OCI-LY1 (cell line): ENCODE data around the gene KMT2A.

ENCODE experiments used
- CTCF ChIP-seq: fragments of 200-600 bp; sonication (generic), shearing (Covaris generic); IDR thresholded peaks from 2 replicates; pipeline ENCODE4 v1.5.1; 2017; ENCODE audit warnings: mild to moderate bottlenecking, antibody characterized with exemption, low read length, moderate library complexity, mixed read lengths
- EZH2 ChIP-seq: fragments of 200-600 bp; sonication (generic), shearing (Covaris generic); IDR thresholded peaks from 2 replicates; pipeline ENCODE4 v1.8.0; 2017; ENCODE audit warnings: borderline replicate concordance, mixed run types, mild to moderate bottlenecking, antibody characterized with exemption, low read length, moderate library complexity, mixed read lengths

GRCh38 chr11:118449316-118449918 lies 13.1 kb downstream of the KMT2A start:
- no peak for TF ChIP-seq CTCF
- no peak for TF ChIP-seq EZH2
